Activated CD4-positive, alpha-beta T cell treated with anti-CD3 and anti-CD28 coated beads for 1 hour (primary cell): ENCODE data around the gene ID3.
A peak's percentile ranks its signal among the peaks of the same experiment; 100 is the strongest.

Experiments used
- DNase-seq: peaks from one replicate; pipeline ENCODE4 v3.0.0-alpha.2; 2020

ID3 gene

GRCh38 chr1:23559136-23559984 is at the start of gene ID3:
TSS of gene ID3 (minus strand) at chr1:23559501. CDS start at chr1:23559426, 75 bp downstream.
- DNase-seq: peak; percentile 85

- DNase-seq: no peak
These were observed 48.6 kb upstream of the ID3 start for GRCh38 chr1:23607944-23608343.

- DNase-seq: no peak
These were observed 42.9 kb upstream of the ID3 start for GRCh38 chr1:23601968-23602876.

- DNase-seq: no peak
These were observed 42.0 kb upstream of the ID3 start for GRCh38 chr1:23601135-23601967.

- no peak for DNase-seq
These were observed 41.0 kb upstream of the ID3 start for GRCh38 chr1:23600283-23600682.

GRCh38 chr1:23599125-23599524 is 39.8 kb upstream of the ID3 start:
- DNase-seq: no peak

GRCh38 chr1:23598424-23598823 is 39.1 kb upstream of the ID3 start:
- DNase-seq: no peak

- no peak for DNase-seq
These were observed 38.5 kb upstream of the ID3 start for GRCh38 chr1:23597635-23598388.

- no peak for DNase-seq
These were observed 37.4 kb upstream of the ID3 start for GRCh38 chr1:23596382-23597358.

GRCh38 chr1:23594927-23595353 is 35.6 kb upstream of the ID3 start:
- DNase-seq: no peak

GRCh38 chr1:23594149-23594907 is 35.0 kb upstream of the ID3 start:
- no peak for DNase-seq

- DNase-seq: no peak
These were observed 34.4 kb upstream of the ID3 start for GRCh38 chr1:23593556-23594148.

GRCh38 chr1:23593042-23593521 is 33.8 kb upstream of the ID3 start:
- no peak for DNase-seq

- DNase-seq: no peak
These were observed 33.0 kb upstream of the ID3 start for GRCh38 chr1:23592209-23592892.

- no peak for DNase-seq
These were observed 32.3 kb upstream of the ID3 start for GRCh38 chr1:23591460-23592208.

- no peak for DNase-seq
These were observed 30.9 kb upstream of the ID3 start for GRCh38 chr1:23590058-23590783.

- no peak for DNase-seq
These were observed 30.3 kb upstream of the ID3 start for GRCh38 chr1:23589585-23589986.
